Transverse colon (tissue), 4 donors: Measurements from ENCODE around the gene SP9. TPM values are rescaled to one million over a fixed set of nuclear protein-coding genes. Genes with fewer than 3 reads are reported as not detected.
A peak's percentile ranks its signal among the peaks of the same experiment; 100 is the strongest.

ENCODE experiments used
- DNase-seq: peaks from one replicate; pipeline ENCODE4 v3.0.0-alpha.2; 2019
- H3K27ac ChIP-seq, 4 donors: fragments of 200-600 bp; sonication (generic); 2 replicates each; pipeline ENCODE4 v1.5.1; 2016 to 2018; ENCODE audit warnings: inconsistent platforms in 4 of 4
- H3K27me3 ChIP-seq: fragments of 200-600 bp; sonication (generic); 2 replicates; pipeline ENCODE4 v1.5.1; 2017; ENCODE audit warnings: inconsistent platforms
- H3K36me3 ChIP-seq, 4 donors: fragments of 200-600 bp; sonication (generic); 2 replicates each; pipeline ENCODE4 v1.5.1; 2017 to 2019; ENCODE audit warnings: inconsistent platforms in 4 of 4
- H3K4me1 ChIP-seq, 4 donors: fragments of 200-600 bp; sonication (generic); 2 replicates each; pipeline ENCODE4 v1.5.1; 2017 to 2020; ENCODE audit warnings: inconsistent platforms in 4 of 4
- H3K4me3 ChIP-seq, 4 donors: fragments of 200-600 bp; sonication (generic); 1 replicate in 1 of 4; 2 replicates in 3 of 4; pipeline versions ENCODE4 v1.5.1 to v1.6.1; 2017 to 2019; ENCODE audit warnings: inconsistent platforms in 4 of 4
- H3K9me3 ChIP-seq, 2 donors: fragments of 200-600 bp; sonication (generic); 2 replicates each; pipeline ENCODE4 v1.5.1; 2017 to 2019; ENCODE audit warnings: inconsistent platforms in 2 of 2
- CTCF ChIP-seq, 5 experiments: fragments of 200-600 bp in 3 of 5; fragments of 450-650 bp in 2 of 5; sonication (generic) in 3 of 5; IDR thresholded peaks; 1 replicate in 2 of 5; 2 replicates in 3 of 5; pipeline ENCODE4 v1.5.1; 2016 to 2017; ENCODE audit warnings: antibody characterized with exemption in 5 of 5, inconsistent platforms in 3 of 5, mild to moderate bottlenecking in 2 of 5, moderate library complexity in 1 of 5
- EP300 ChIP-seq: sonication (generic); formaldehyde crosslinking; IDR thresholded peaks from one replicate; pipeline ENCODE4 v1.6.1; 2017; ENCODE audit warnings: antibody characterized with exemption, low read depth
- POLR2A ChIP-seq: fragments of 450-650 bp; IDR thresholded peaks from one replicate; pipeline ENCODE4 v1.6.1; 2016; ENCODE audit warnings: antibody characterized with exemption, mild to moderate bottlenecking, moderate library complexity
- POLR2AphosphoS5 ChIP-seq, 3 donors: sonication (generic); formaldehyde crosslinking; IDR thresholded peaks; one replicate each; pipeline ENCODE4 v1.6.1; 2016; ENCODE audit warnings: antibody characterized with exemption in 3 of 3
- WGBS, 2 donors: methylation state at CpG; one replicate each; pipeline ENCODE4 v1.1.5; 2018; ENCODE audit warnings: low coverage in 1 of 2; 5-methylcytosine and 5-hydroxymethylcytosine counted together
- in situ Hi-C, 4 donors: fragments of 200-750 bp; cut with MboI; loops; one replicate each; pipeline versions ENCODE4 v1.15.0 to v1.15.1; 2017; ENCODE audit warnings: low sequenced_read_pairs in 3 of 4, low pct_ligation_motif_present in 1 of 4, low pct_unique_long_range_greater_than_20kb in 1 of 4
- intact Hi-C: fragments of 100-400 bp; cut with DNase I; formaldehyde crosslinking; loops from one replicate; pipeline ENCODE4 v1.15.1; 2023; ENCODE audit warnings: low total_unique reads
- total RNA-seq, 4 donors: library from RNA; depleted of rRNA; stranded (reverse); fragments of >200 nt; gene quantifications; one replicate each; pipeline ENCODE4 v1.1.0, GENCODE V29; 2016

SP9 gene
- total RNA-seq, 4 donors from 2014 or later: not detected

- H3K4me3 ChIP-seq: no peak overlapping the region
- intact Hi-C loops (loop anchor here (10.0 kb wide), 1 partner anchor 939 kb away; no protein-coding TSS in a partner anchor), in situ Hi-C loops (loop anchor here (5.0 to 25.0 kb wide), 7 partner anchors 182 to 1332 kb away; no protein-coding TSS in a partner anchor)
- no peak for TF ChIP-seq POLR2AphosphoS5 (IDR thresholded peaks at IDR 0.05)
- no peak for TF ChIP-seq POLR2A
- no peak for TF ChIP-seq EP300
- TF ChIP-seq CTCF (IDR thresholded peaks at IDR 0.05): no peak
- H3K4me1 ChIP-seq: peaks cover 14 to 50% (median 37%) of the 10 kb centered on the region in 4 donors
- H3K27me3 ChIP-seq: peaks cover 78% of the 10 kb centered on the region
- no peak for DNase-seq
- 21 to 43% methylated on average over 2 to 43 of the region's 57 CpGs for WGBS, 2 donors
- H3K27ac ChIP-seq: no peak overlapping the region
- peaks cover 0 to 12% (median 3%) of the 10 kb centered on the region in 4 donors for H3K36me3 ChIP-seq
- H3K9me3 ChIP-seq: no peaks in the 10 kb centered on the region
Measured at GRCh38 chr2:174343623-174344455, 9.1 kb downstream of the SP9 start.

GRCh38 chr2:174344716-174345461, 10.1 kb downstream of the SP9 start:
- TF ChIP-seq POLR2A (no peak), EP300 (no peak), POLR2AphosphoS5 (IDR thresholded peaks at IDR 0.05) (no peak), CTCF (IDR thresholded peaks at IDR 0.05) (peak in 3 of 5 experiments; percentile 13 to 28 (median 23))
- H3K27me3 ChIP-seq: peaks cover 67% of the 10 kb centered on the region
- WGBS, 2 donors: 33 to 36% methylated on average over 13 to 14 of the region's 14 CpGs
- DNase-seq: no peak
- peaks cover 0 to 22% (median 6%) of the 10 kb centered on the region in 4 donors for H3K36me3 ChIP-seq
- H3K9me3 ChIP-seq: no peaks in the 10 kb centered on the region
- intact Hi-C loops (loop anchor here (1.0 to 10.0 kb wide), 2 partner anchors 22 to 940 kb away; no protein-coding TSS in a partner anchor), in situ Hi-C loops (loop anchor here (5.0 to 25.0 kb wide), 7 partner anchors 183 to 1333 kb away; no protein-coding TSS in a partner anchor)
- no peak overlapping the region for H3K4me3 ChIP-seq
- H3K4me1 ChIP-seq: peaks cover 14 to 48% (median 36%) of the 10 kb centered on the region in 4 donors
- H3K27ac ChIP-seq: no peak overlapping the region

GRCh38 chr2:174350018-174350417, 15.3 kb downstream of the SP9 start:
- in situ Hi-C loops (no loop called here), intact Hi-C loops (no loop called here)
- TF ChIP-seq EP300 (no peak), POLR2AphosphoS5 (IDR thresholded peaks at IDR 0.05) (no peak), POLR2A (no peak)
- peaks cover 16% of the 10 kb centered on the region for H3K27me3 ChIP-seq
- H3K4me3 ChIP-seq: no peak overlapping the region
- DNase-seq: no peak
- WGBS, 2 donors: 81 to 85% methylated on average over 2 of the region's 2 CpGs
- H3K9me3 ChIP-seq: no peaks in the 10 kb centered on the region
- H3K27ac ChIP-seq: no peak overlapping the region
- H3K4me1 ChIP-seq: peaks cover 0 to under 1% (median 0%) of the 10 kb centered on the region in 4 donors
- H3K36me3 ChIP-seq: peaks cover 0 to 35% (median 6%) of the 10 kb centered on the region in 4 donors

- H3K4me3 ChIP-seq: no peak overlapping the region
- H3K36me3 ChIP-seq: peaks cover 0 to 35% (median 6%) of the 10 kb centered on the region in 4 donors
- TF ChIP-seq POLR2A: no peak
- no peak for TF ChIP-seq CTCF (IDR thresholded peaks at IDR 0.05)
- TF ChIP-seq EP300: no peak
- TF ChIP-seq POLR2AphosphoS5 (IDR thresholded peaks at IDR 0.05): no peak
- H3K27ac ChIP-seq: no peak overlapping the region
- H3K9me3 ChIP-seq: no peaks in the 10 kb centered on the region
- in situ Hi-C loops: no loop called here
- intact Hi-C loops: no loop called here
- DNase-seq: no peak
- peaks cover 9% of the 10 kb centered on the region for H3K27me3 ChIP-seq
- 95 to 100% methylated on average over 2 of the region's 2 CpGs for WGBS, 2 donors
- H3K4me1 ChIP-seq: no peaks in the 10 kb centered on the region
Measured at GRCh38 chr2:174350593-174351181, 15.9 kb downstream of the SP9 start.
